ENCODE results near the gene DOLPP1.
"Not testable (repeated sequence)": the region's sequence is repeated elsewhere in the genome, so short reads cannot be mapped to it uniquely, and the experiment has no call there.

Gene DOLPP1

DNA sequence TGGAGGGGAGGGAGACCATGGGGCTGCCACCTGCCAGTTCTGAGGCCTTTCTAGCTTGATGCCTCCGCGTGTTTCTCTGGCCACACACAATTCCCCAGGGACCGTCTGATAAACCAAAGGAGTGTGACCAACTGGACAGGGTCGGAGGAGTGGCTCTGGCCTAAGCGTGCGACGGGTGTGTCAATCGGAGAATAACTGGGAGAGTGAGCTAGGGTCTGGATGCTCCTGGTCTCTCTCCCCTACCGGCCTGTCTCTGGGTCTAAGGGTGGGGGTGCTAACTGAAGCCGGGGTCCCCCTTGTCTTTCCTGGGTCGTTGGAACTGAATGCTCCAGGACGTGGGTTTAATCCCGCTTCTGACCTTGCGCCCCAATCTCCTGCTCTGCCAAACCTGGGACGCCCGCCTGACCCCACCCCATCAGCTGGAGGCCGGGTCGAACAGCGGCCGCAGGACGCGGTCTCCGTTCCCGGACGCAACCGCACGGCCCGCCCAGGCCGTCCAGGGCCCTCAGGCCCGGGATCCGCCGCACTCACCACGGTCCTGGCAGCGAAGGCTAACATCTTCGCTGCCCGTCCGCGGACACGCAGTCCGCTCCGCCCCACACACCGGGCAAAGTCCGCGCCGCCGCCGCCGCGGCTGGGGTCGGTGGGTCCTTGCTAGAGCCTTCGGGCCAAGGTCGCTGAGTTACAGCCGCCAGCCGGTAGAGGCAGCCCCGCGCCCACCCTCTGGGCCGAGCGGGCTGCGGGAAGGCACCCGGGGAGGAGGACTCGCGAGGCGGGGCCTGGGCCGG lies 29.2 kb downstream of the DOLPP1 start:
- DNase-seq (ENCODE audit: low read depth in 1 of 2, low spot score in 1 of 2), result no peak

DNA sequence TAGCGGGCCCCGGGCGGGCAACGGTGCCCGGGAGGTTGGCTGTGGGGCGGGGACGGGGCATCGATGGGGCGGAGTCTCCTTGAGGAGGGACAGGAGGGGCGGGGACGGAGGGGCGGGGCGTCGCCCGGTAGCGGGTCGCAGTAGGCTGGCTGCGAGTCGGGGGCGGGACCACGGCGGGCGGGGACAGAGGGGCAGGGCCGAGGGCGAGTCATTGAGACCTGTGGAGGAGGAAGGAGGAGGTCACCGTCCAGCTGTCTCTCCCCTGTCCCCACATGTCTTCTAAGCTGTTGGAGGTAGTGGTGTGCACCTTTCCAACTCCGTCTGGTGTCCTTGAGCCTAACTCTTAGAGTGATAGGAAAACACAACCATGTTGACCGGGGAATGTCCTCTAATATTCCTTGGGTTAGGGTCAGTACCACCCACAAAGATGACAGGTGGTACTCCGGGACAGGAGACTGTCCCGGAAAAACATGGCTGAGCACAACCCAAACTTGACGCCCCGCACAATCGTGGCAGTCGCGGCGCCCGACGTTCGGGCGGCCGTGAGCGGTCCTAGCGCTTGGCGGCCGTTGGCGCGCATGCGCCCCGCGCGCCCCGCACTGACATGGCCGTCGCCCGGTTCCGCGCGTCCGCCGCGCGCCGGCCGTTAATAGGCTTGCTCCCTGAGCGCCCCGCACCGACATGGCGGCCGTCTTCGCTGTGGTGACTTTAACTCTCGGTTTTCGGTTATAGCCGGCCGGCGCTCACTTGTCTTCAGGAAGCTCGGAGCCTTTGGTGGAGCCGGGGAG lies 30.0 kb downstream of the DOLPP1 start, which contains the start of the genes CRAT and PTPA:
Gene CRAT, minus strand, starts transcription at position 54 of the 788 bp plus-strand sequence. CDS start 284 bp downstream, outside the sequence.
Gene PTPA, plus strand, starts transcription at position 676 of the 788 bp plus-strand sequence. CDS start 186 bp downstream, outside the sequence.
- DNase-seq (ENCODE audit: low read depth in 1 of 2, low spot score in 1 of 2), result peak; percentile 91 to 92

GRCh38 chr9:129111528-129112151 lies 30.7 kb downstream of the DOLPP1 start:
- peak in 1 of 2 donors; percentile 11 for DNase-seq (ENCODE audit: low read depth in 1 of 2, low spot score in 1 of 2)

- DNase-seq (ENCODE audit: low read depth in 1 of 2, low spot score in 1 of 2), result not testable (repeated sequence)
Measured at GRCh38 chr9:129112526-129112925, 31.6 kb downstream of the DOLPP1 start.

- DNase-seq (ENCODE audit: low read depth in 1 of 2, low spot score in 1 of 2), result no peak
Measured at GRCh38 chr9:129113645-129114304, 32.9 kb downstream of the DOLPP1 start.

GRCh38 chr9:129118799-129119198 lies 37.9 kb downstream of the DOLPP1 start:
- DNase-seq (ENCODE audit: low read depth in 1 of 2, low spot score in 1 of 2), result no peak

DNA sequence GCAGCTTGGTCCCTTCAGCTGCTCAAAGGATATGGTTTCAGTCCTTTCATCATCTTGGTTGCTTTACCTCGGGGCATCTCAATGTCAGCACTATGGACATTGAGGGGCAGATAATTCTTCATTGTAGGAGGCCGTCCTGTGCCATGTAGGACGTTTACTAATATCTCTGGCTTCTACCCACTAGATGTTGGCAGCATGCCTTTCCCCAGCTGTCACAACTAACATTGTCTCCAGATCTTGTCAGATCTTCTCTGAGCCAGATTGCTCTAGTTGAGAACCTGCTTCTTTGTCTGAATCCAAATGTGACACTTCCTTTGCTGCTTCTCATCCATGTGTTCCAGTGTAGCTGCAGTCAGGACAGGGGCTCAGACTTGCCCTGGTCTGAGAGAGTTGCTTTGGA lies 40.6 kb downstream of the DOLPP1 start:
- DNase-seq (ENCODE audit: low read depth in 1 of 2, low spot score in 1 of 2), result no peak

GRCh38 chr9:129122133-129122532 lies 41.2 kb downstream of the DOLPP1 start:
- no peak for DNase-seq (ENCODE audit: low read depth in 1 of 2, low spot score in 1 of 2)

DNA sequence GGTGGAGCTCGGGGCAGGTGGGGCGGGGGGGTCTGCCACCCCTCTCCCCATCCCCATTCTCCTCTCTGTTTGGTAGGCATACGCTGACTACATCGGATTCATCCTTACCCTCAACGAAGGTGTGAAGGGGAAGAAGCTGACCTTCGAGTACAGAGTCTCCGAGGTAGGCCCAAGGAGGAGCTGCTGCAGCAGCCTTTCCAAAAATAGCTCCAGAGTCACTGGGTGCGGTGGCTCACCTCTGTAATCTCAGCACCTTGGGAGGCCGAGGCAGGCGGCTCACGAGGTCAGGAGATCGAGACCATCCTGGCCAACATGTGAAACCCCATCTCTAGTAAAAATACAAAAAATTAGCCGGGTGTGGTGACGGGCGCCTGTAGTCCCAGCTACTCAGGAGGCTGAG lies 42.1 kb downstream of the DOLPP1 start:
- DNase-seq (ENCODE audit: low read depth in 1 of 2, low spot score in 1 of 2), result not testable (repeated sequence)

DNA sequence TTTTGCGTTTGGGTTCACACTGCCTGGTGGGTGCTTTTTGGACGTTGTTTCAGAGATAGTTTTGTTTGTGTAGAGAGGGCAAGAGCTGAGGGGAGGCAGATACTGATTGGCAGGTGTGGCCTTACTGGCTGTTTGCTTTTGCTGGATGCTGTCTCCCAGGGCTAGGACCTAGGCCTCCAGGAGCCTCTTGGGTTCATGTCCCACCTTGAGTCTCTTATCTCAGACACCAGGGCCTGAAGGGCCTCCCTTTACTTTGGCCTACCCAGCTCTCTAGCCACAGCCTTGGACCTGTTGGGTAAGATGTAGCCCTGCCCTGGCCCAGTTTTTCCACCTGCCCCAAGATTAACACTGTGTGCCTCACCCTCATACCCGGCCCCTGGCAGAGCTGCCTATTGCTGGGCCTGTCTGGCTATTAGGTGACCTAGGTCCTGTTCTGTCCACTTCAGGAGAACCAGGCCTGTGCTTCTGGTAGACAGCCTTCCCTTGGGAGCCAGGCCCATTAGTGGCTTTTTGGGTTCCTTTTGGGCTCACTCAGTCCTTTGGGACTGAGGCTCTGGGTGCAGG lies 43.7 kb downstream of the DOLPP1 start:
- DNase-seq (ENCODE audit: low read depth in 1 of 2, low spot score in 1 of 2), result no peak

DNA sequence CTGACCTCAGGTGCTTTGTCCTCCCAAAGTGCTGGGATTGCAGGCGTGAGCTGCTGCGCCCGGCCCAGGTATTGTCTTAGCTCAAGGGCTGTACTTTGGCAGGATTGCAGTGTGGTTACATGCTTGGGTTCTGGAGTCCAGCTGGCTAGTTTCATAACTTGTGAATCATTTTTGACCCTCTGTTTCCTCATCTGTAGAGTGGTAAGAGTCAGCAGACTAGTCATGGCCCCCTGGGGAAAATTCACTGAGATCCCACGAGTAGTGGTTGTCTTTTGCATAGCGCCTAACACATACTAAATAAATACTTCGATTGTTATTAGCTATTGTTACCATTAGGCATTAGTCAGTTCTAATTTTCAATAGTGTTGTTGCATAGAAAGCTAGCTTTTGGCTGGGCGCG lies 44.6 kb downstream of the DOLPP1 start:
- no peak for DNase-seq (ENCODE audit: low read depth in 1 of 2, low spot score in 1 of 2)

DNA sequence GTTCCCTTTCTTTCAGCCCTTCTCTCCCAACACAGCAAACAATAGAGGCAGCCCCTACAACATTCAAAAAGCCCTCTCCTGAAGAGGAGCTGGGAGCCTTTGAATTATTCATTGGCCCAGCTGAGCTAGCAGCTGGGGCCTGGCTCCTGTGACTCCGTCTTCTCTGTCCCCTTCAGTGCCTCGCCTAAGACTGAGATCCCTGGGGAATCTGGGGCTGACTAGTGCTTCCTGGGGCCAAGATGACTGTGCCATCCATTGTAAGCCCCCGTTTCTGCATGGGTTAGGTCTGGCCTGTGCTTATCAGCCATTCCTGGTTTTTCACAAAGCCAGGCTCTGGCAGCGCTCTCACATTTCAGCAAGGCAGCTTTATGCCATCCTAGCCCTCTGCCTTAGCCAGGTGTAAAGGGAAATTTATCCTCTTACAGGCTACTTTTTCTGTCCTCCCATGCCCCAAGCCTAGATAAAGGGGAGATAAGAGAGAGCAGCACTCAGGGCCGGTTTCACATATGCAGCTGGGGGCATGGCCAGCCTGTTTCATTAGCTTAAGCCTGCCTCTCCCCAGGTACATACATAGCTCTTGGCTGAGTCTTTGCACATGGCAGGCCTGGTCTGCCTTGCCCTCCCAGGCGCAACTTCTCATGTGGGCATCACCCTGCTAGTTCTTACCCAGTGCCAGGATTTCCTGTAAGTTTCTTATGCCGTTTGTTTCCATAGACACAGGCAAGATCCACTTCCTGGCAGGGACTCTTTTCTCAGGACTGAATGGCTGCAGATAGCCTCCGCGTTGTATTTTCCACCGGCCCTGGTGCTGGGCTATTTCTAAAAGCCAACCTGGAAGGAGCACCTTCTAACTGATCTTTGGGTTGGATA lies 46.1 kb downstream of the DOLPP1 start:
- no peak for DNase-seq (ENCODE audit: low read depth in 1 of 2, low spot score in 1 of 2)

GRCh38 chr9:129128689-129129088 lies 47.8 kb downstream of the DOLPP1 start:
- DNase-seq (ENCODE audit: low read depth in 1 of 2, low spot score in 1 of 2), result no peak

- not testable (repeated sequence) for DNase-seq (ENCODE audit: low read depth in 1 of 2, low spot score in 1 of 2)
Measured at GRCh38 chr9:129130271-129130670, 49.4 kb downstream of the DOLPP1 start.

DNA sequence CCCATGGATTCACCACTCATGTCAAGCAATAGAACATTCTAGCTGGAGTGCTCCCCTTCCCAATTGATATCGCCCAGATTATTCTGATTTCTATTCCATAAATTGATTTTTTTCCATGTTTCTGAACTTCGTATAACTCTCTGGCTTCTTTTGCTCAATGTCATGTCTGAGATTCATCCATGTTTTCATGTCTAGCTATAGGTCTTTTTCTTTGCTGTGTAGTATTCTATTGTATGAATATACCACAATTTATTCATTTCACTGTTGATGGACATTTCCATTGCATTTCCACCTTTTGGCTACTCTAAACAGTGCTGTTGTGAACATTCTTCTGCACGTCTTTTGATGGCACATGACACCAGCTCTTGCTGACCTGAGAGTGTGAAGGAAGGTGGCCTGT lies 49.9 kb downstream of the DOLPP1 start:
- DNase-seq (ENCODE audit: low read depth in 1 of 2, low spot score in 1 of 2), result no peak

DNA sequence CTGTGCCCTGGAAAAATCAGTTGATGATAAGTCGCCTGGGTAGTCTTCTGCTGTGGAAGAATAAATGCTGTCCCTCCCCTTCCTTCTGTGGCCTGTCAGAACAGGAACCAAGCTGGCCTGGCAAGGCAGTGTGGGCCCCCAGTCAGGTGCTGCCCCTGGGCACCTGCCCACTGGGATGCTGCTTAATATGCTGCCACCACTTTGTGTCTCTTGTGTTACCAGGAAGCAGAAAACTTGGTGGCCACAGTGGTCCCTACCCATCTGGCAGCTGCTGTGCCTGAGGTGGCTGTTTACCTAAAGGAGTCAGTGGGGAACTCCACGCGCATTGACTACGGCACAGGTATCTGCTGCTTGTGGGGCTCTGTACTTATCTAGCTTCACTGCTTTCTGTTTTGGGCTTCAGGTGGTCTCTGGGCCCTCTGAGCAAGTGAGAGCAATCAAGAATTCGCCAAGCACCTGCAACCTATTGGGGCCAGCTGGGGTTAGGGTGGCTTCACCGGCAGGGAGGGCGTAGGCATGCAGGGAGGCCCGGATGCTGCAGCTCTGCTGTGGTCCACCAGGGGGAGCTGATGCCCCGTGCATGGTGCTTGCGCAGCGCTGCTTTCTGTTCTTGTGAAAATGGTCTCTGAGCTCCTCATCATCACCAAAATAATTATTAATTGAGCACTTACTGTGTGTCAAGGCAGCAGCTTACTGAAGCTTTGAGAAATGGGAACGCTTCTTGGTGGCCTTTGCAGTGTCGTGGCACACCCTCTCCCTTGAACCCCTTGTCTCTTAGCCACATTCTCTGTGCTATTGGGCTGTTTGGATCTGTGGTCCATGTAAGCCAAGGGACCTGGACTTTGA lies 50.6 kb downstream of the DOLPP1 start:
- DNase-seq (ENCODE audit: low read depth in 1 of 2, low spot score in 1 of 2), result peak; percentile 77

GRCh38 chr9:129133082-129133481 lies 52.2 kb downstream of the DOLPP1 start:
- no peak for DNase-seq (ENCODE audit: low read depth in 1 of 2, low spot score in 1 of 2)

- DNase-seq (ENCODE audit: low read depth in 1 of 2, low spot score in 1 of 2), result no peak
Measured at GRCh38 chr9:129135476-129135875, 54.6 kb downstream of the DOLPP1 start.

Measured in activated CD4-positive, alpha-beta T cell treated with anti-CD3 and anti-CD28 coated beads, Interleukin-2, amount 50 U/mL, for 24 hours (primary cell).